Activated CD4-positive, alpha-beta T cell treated with anti-CD3 and anti-CD28 coated beads, Interleukin-2, Interleukin-6, amounts not matched to agents 100 ng/mL and 50 ng/mL, durations not matched to agents 16 hours and 8 hours (primary cell): ENCODE data around the gene KRTAP10-10.
"Not testable (repeated sequence)": the region's sequence is repeated elsewhere in the genome, so short reads cannot be mapped to it uniquely, and the experiment has no call there.

Source experiments
- DNase-seq: peaks from one replicate; pipeline ENCODE4 v3.0.0-alpha.2; 2020

The KRTAP10-10 gene, protein sequence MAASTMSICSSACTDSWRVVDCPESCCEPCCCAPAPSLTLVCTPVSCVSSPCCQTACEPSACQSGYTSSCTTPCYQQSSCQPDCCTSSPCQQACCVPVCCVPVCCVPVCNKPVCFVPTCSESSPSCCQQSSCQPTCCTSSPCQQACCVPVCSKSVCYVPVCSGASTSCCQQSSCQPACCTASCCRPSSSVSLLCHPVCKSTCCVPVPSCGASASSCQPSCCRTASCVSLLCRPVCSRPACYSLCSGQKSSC

DNA sequence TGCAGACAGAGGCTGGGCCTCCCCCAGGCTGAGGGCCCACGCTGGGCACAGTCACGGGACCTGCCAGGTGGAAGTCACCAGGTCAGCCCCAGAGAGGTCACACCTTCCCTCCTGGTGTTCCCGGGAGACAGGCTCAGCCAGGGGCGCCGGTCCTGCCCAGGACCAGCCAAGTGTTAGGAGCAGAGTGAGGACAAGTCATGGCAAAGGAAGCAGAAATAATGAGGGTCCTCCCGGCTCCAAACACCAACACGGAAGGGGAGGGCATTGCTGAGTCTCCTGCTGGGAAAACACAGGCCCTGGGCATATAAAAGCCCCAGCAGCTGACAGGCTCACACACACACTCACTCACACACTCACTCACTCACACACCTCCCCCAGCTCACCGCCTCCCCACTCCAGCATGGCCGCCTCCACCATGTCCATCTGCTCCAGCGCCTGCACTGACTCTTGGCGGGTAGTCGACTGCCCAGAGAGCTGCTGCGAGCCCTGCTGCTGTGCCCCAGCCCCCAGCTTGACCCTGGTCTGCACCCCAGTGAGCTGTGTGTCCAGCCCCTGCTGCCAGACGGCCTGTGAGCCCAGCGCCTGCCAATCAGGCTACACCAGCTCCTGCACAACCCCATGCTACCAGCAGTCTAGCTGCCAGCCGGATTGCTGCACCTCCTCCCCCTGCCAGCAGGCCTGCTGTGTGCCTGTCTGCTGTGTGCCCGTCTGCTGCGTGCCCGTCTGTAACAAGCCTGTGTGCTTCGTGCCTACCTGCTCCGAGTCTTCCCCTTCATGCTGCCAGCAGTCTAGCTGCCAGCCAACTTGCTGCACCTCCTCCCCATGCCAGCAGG lies at the start of gene KRTAP10-10:
TSS of gene KRTAP10-10 (plus strand) at position 339 of the 833 bp plus-strand sequence. CDS start at position 401, 62 bp downstream.
- DNase-seq: no peak

DNA sequence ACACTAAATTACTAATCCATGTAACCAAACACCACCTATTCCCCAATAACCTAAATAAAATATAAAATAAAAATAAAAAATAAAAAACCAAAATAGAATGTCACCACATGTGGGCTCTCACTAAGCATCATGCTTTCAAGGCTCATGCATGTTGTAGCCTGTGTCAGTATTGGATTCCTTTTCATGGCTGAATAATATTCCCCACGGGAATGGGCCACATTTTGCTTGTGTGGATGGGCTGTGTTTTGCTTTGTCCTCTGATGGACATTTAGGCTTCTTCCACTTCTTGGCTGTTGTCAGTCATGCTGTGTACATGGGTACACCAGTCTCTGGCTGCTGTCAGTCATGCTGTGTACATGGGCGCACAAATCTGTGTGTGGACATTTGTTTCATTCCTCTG lies 48.1 kb upstream of the KRTAP10-10 start:
- no peak for DNase-seq

DNA sequence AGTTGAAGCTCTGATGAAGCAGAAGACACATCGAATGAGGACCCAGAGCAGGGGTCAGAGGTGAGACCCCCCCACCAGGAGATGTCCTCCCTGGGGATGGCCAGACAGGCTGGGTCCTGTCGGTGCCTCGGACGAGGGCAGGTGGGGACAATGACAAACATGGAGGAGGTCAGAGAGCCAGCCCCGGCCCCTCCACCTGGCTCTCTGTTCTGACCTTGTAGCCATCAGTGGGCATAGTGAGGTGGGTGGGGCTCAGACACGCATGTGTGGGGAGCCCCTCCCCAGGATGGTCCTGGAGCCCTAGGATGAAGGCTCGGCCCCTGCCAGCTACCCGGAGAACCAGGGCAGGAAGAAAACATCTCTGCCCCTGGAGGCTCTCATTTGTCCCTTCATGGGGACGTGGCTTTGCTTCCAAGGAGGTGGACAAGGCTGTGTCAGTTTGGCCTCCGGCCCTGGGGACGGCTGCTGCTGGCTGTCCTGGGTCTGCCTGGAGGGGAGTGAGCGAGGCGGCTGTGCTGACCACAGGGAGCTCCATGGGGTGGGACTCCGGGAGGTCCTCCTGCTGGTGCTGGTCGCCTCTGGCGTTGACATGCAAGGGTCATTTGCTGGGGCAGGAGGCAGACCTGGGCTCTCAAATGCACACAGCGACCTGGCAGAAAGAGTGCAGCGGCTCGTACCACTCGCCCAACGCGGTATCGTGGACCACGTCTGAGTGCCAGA lies 47.4 kb upstream of the KRTAP10-10 start:
- no peak for DNase-seq

DNA sequence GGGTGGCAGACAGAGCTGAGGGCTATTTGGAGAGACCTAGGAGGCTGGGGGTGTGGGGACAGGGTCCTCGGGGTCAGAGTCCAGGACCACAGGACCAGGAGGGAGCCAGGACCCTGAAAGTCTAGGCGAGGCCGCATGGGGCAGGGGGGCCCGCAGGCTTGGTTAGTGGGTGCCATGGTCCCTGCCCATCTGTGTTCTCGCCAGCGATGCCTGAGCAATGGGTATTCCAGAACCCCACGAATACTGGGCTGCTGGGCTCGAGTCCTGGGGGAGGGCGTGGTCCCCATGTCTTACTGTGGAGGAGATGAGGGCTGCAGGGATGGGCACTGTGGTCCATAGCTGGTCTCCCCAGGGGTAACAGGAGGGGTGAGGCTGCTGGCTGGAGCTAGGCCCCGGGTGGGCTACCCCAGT lies 46.8 kb upstream of the KRTAP10-10 start:
- DNase-seq: no peak

DNA sequence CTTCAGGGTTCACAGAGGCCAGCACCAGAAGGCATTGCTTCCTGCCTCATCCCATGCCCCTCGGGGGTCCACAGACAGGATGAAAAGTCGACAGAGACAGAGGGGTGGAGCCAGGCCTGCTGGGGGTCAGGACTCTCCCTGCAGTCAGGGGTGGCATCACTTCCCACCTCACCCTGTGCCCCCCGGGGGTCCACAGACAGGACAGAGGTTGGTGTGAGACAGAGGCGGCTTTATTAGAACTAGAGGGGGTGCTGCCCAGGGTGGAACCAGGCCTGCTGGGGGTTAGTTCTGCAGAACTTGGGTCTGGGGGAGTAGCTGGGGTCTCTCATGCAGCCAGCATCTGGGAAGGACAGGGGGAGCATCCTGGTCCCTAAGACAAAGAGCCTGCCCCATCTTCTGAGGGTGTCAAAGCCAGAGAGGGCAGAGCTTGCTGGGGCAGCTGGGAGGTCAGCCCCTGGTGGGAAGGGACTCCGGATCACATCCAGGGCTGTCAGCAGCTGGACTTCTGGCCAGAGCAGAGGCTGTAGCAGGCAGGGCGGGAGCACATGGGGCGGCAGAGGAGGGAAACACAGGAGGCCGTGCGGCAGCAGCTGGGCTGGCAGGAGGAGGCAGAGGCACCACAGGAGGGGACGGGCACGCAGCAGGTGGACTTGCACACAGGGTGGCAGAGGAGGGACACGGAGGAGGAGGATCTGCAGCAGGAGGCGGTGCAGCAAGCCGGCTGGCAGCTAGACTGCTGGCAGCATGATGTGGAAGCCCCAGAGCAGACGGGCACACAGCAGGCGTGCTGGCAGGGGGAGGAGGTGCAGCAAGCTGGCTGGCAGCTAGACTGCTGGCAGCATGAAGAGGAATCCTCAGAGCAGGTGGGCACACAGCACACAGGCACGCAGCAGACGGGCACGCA lies 46.0 kb upstream of the KRTAP10-10 start:
- DNase-seq: not testable (repeated sequence)

DNA sequence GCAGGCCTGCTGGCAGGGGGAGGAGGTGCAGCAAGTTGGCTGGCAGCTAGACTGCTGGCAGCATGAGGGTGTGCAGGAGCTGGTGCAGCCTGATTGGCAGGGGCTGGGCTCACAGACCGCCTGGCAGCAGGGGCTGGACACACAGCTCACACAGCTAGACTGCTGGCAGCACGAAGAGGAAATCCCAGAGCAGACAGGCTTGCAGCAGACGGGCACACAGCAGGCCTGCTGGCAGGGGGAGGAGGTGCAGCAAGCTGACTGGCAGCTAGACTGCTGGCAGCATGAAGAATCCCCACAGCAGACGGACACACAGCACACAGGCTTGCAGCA lies 45.4 kb upstream of the KRTAP10-10 start:
- not testable (repeated sequence) for DNase-seq

DNA sequence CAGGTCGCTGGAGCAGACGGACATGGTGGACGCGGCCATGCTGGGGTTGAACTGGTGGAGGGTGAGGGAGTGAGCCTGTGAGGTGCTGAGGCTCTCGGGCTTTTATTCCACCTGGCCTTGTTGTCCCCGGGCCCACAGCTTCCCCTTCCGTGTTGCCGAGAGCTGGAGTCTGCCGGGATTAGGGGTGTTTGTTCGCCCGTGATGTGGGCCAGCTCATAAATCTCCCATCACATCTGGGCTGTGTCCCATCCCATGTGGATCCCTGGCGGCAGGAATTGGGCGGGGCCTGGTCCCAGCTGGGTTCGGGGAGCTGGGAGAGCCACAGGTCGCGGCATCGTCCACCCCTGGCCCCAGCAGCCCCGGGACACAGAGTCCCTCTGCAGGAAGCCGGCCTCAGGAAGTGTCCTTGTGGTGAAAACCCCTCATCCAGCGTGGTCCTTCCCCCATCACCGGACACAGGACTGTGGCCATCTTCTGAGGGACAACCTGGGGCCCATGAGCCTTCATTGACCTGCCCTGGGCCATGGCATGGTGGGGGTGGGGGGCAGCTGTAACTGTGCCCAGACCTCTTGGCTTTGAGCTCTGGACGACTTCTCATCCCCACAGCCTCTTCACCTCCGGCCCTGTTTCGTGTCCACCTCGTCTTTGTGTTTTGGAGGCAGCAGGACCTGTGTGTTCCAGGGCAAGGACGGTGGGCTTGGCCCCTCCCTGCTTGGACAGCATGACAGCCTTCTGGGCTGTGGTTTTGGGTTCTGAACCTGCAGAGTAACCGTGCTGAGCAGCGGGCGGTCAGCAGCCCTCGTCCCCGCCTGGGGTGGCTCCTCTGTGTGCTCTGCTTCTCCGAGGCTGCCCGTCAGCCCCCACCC lies 44.5 kb upstream of the KRTAP10-10 start, which contains the start of gene KRTAP10-6:
TSS of gene KRTAP10-6 (minus strand) at position 60 of the 866 bp plus-strand sequence. CDS start at position 39, 21 bp downstream.
- DNase-seq: no peak

DNA sequence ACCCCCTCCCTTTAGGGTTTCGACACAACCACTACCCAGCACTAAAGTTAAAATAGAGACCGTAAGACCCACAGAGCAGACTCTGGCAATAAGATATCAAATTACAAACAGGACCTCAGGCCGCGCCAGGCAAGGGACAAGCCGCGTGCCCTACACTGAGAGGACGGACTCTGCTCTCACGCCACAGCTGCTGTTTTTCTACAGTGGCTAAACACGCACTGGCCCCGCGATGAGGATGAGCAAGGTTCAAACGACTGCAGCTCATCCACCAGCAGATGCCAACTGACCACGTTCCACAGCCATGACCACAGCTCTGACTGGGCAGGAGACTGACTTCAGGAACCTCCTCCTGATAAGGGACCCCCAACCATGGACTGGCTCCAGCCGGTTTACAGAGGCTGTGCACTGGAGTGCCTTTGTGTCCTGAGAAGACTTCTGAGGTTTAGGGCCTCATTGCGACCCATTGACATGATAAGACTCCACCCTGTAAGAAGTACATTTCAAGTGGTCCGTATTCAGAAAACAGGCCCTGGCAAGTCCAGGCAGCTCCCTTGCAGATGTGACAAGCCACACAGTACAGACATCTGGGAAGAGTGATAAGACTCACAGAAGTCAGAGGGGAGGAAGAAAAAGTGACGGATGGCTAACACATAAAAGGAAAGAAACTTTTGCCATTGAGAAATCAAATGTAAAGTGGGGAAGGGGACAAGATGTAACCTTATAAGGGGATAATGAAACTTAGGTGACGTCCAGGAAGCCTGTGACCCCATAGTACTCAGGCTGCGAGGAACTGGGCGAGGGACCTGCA lies 43.4 kb upstream of the KRTAP10-10 start:
- no peak for DNase-seq

DNA sequence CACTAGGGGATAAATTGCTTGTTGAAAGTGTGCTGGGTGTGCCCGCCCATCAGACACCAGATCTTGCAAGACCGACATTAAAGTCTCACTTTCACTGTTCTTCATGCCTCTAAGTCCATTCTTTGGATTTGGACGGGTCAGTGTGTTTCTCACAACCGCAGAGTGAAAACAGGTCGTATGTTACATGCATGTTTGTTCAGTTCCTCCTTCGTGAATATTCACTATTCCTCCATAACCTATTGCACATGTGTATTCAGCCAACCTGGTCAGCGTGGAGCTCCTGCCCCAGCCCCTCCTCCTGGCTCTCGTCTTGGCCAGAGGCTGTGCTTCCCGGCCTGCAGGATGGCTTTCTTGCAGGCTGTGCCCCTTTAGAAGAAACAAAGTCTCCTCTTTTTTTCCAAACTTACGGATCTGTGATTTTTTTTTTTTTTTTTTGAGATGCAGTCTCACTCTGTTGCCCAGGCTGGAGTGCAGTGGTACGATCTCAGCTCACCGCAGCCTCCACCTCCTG lies 42.7 kb upstream of the KRTAP10-10 start:
- no peak for DNase-seq

DNA sequence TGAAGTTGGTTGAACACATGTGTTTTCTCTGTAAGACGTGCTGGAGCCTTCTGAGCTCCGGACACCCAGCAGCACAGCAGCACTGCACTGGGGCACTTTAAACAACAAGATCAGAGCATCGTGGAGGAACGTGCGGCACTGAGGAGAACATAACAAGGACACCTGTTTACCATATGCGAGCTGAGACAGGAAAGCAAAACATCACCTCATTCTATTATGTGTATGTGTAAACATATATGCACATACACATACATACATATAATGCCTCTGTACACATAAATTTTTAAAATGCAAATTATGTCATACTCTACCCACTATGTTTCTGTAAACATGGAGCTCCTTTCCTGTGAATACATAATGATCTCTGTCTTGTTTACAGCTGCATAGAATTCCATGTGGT lies 41.6 kb upstream of the KRTAP10-10 start:
- no peak for DNase-seq

DNA sequence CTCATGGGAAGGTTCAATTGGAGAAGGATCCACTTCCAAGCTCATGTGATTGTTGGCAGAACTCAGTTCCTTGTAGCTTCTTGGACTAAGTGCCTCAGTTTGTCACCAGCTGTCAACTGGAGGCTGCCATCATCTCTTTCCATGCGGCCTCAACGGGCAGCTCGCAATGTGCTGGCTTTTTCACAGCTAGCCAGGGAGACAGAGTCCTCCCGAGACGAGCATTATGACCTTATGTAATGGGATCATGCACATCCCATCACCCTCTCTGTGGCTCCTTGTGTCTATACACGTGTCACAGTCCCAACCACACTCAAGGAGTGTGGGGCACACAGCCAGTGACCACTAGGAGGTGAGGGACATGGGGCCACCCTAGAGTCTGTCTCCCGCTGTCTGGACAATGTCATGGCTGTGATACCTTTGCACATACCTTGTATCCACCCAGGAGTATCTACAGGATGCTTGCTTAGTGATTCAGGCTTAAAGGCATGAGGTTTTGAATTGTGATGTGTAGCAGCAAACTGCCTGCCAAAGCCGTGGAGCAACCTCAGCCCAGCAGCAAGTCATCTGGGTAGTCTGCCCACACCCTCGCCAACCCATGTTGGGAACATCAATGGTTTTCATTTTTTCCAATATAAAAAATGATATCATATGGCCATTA lies 41.0 kb upstream of the KRTAP10-10 start:
- no peak for DNase-seq

DNA sequence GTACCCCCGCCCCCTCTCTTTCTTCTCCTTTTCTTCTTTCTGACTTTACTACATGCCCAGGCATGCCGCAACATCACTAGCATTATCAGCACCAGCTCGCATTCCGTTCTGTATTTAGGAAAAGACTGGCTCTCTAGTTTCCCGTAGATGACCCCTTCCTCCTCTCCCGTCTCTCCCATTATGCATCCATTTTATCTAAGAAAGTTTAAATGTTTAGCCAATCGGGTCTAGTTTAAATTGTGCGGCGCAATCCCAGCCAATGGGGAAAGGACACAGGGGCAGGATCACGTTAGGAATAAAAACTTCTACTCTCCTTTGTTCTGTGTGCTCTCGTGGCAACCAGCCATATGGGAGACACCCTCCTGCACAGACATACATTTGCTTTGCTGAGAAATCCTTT lies 39.1 kb upstream of the KRTAP10-10 start:
- DNase-seq: no peak

DNA sequence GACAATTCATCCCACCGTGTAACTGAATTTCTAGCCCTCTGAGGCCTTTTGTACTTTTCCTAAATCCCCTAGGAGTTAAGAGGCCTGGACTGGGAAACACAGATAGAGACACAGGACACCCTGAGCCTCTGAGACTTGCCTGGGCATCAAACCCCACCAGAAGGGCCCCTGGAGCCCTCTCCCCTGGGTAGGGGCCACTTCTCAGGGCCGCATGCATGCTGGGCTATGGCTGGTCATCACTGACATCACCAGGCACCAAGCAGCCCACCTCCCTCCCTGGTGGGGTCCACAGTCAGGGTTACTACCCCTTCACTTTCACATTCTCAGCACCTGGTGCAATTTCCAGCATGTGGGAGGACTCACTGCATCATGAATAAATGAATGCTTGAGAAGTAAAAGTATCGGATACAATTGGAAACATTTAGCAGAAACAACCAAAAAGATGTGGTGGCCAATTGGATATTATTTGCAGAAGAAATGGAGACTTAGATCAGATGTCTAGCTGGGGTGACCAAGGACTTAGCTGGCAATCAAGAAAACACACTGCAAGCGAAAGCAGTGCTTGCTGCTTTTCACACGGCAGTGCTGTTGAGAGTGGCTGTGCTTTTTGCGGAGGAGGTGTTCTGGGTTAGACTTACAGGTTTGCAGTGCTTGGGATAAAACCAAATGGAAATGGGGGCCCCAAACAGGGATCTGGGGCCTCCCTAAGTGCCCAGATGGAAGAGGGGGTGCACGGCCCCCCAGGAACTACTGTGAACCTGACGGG lies 37.7 kb upstream of the KRTAP10-10 start:
- DNase-seq: no peak

DNA sequence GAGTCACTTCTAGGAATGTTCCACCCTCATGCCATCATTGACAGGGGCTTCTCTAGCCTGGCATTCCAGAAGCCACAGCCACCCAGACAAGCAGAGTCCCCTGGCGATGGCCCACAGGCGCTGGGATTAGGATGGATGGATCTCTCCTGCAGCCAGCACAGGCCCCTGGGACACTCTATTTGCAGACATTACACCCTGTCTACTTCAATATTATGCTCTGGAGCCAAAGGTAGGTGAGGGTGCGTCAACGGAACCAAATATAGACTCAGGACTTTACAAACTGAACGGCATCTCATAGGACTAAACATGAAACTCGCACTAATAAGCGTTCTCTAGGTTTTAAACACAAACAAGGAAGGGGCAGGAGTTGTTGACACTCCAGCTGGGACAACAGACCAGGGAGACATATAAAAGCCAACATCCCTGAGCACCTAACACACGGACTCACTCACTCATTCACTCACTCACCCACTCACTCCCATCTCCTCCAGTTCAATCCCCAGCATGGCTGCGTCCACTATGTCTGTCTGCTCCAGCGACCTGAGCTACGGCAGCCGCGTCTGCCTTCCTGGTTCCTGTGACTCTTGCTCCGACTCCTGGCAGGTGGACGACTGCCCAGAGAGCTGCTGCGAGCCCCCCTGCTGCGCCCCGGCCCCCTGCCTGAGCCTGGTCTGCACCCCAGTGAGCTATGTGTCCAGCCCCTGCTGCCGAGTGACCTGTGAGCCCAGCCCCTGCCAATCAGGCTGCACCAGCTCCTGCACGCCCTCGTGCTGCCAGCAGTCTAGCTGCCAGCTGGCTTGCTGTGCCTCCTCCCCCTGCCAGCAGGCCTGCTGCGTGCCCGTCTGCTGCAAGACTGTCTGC lies 36.8 kb upstream of the KRTAP10-10 start, which contains the start of gene KRTAP10-7:
TSS of gene KRTAP10-7 (plus strand) at position 480 of the 861 bp plus-strand sequence. CDS start at position 505, 25 bp downstream.
- not testable (repeated sequence) for DNase-seq

DNA sequence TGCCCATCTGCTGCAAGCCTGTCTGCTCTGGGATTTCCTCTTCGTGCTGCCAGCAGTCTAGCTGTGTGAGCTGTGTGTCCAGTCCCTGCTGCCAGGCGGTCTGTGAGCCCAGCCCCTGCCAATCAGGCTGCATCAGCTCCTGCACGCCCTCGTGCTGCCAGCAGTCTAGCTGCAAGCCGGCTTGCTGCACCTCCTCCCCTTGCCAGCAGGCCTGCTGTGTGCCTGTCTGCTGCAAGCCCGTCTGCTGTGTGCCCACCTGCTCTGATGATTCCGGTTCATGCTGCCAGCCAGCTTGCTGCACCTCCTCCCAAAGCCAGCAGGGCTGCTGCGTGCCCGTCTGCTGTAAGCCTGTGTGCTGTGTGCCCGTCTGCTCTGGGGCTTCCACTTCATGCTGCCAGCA lies 36.1 kb upstream of the KRTAP10-10 start:
- not testable (repeated sequence) for DNase-seq

DNA sequence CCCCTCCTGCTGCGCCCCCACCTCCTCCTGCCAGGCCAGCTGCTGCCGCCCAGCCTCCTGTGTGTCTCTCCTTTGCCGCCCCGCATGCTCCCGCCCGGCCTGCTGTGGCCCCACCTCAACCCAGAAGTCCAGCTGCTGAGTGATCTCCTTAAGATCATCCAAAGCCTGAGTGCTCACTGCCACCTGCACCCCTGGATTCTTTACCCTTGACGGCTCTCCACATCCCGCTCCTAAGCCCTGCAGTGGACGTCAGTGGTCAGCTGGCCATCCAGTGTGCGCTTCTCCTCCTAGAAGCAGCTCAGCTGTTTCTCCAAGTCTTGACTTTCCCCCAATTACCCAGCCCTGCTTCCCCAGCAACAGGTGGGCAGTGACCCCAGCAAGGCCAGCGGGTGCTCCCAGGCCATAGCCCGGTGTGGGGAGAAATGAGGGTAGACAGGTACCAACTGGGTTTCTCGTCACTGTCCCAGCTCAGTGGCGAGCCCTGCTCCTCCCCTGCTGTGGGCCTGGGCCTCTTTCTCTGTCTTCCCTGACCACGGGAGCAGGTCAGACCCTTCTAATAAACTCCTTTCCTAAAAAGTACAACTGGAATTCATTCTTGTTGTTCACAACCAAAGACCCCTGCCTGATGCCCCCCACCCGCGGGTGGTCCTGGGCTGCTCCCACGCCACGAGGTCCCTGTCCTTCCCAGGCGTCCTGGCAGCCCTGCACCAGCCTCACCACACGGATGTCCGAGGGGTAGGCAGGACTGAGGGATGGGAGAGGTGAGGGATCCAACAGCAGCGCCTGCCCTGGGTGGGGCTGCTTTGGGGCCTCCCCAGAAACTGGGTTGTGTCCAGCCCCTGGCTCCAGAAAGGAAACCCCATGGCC lies 35.3 kb upstream of the KRTAP10-10 start:
- DNase-seq: no peak

DNA sequence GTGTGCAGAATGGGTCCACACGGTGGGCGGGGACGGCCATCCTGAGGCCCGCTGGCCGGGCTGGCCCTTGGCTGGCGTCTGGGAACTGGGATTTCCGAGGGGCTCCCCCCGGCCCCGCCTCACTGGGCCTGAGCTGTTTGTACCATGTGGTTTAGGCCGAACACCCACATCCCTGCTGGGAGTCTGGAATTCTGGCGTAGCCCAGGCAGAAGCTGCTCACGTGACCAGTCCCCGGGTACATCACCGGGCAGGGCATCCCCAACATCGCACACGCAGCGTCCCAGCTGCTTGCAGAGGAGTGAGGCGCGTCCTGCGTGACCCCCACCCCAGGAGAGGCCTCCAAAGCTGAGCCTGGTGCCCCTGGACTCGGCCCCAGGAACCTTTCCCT lies 34.7 kb upstream of the KRTAP10-10 start:
- no peak for DNase-seq
